Thyroid gland (tissue), 4 donors: ENCODE measurements around the gene IL22RA1.

ENCODE experiments used
- CTCF ChIP-seq, 6 experiments: fragments of 200-600 bp in 3 of 6; fragments of 450-650 bp in 3 of 6; sonication (generic) in 3 of 6; IDR thresholded peaks; one replicate each; pipeline ENCODE4 v1.5.1; 2016 to 2019; ENCODE audit warnings: antibody characterized with exemption in 6 of 6, mild to moderate bottlenecking in 2 of 6, inconsistent platforms in 1 of 6, moderate library complexity in 1 of 6
- POLR2A ChIP-seq, 2 donors: fragments of 450-650 bp; IDR thresholded peaks; one replicate each; pipeline ENCODE4 v1.6.1; 2017; ENCODE audit warnings: antibody characterized with exemption in 2 of 2, mild to moderate bottlenecking in 2 of 2, moderate library complexity in 1 of 2

GRCh38 chr1:24142546-24143534 lies at the start of gene IL22RA1:
- TF ChIP-seq CTCF (IDR thresholded peaks at IDR 0.05) (no peak), POLR2A (IDR thresholded peaks at IDR 0.05) (peak in 1 of 2 donors; percentile 33)
